A549 (cell line): Measurements from ENCODE around the gene PKIG.

Experiments
- CEBPB ChIP-seq, 2 experiments: fragments of >200 bp in 1 of 2; sonication (Bioruptor Twin) in 1 of 2; formaldehyde crosslinking in 1 of 2; IDR thresholded peaks; 2 replicates each; pipeline ENCODE4 v1.6.1; 2012 to 2016
- CTCF ChIP-seq: fragments of >200 bp; sonication (Bioruptor Twin); formaldehyde crosslinking; IDR thresholded peaks from 3 replicates; pipeline ENCODE4 v1.5.1; 2016
- NR3C1 ChIP-seq: fragments of >200 bp; sonication (Bioruptor Twin); formaldehyde crosslinking; IDR thresholded peaks from 3 replicates; pipeline ENCODE4 v1.6.1; 2017

DNA sequence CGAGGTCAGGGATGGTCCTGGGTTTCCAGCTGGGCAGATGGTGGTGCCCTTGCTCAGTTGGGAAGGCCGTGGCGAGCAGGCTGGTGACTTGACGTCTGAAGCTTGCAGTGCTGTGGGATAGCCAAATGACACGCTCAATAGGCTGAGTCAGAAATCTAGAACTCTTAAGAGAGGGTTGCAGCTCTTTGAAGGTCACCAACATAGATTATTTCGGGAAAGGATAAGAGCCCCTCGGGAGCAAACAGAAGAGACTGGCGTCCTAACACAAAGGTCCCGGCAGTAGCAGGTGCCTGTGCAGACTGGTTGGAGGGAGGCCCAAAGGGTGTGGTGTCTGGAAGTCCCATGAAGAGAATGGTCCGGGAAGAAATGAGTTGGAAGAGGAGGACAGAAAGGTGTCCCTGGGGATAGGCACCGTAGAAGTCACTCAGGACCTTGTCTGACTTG lies 18.4 kb downstream of the PKIG start:
- TF ChIP-seq NR3C1 (no peak), CTCF (no peak), CEBPB (IDR thresholded peaks at IDR 0.05) (no peak)
